H4 (cell line): ENCODE results near the gene GPD1. TPM values are rescaled to one million over a fixed set of nuclear protein-coding genes. Genes with fewer than 3 reads are reported as not detected.
"Not testable (repeated sequence)": the region's sequence is repeated elsewhere in the genome, so short reads cannot be mapped to it uniquely, and the experiment has no call there.

Source experiments
- DNase-seq: peaks from one replicate; pipeline ENCODE4 v3.0.0-alpha.2; 2015; ENCODE audit warnings: low spot score
- total RNA-seq: library from RNA; depleted of rRNA; stranded (reverse); fragments of >200 nt; shearing (Covaris generic); gene quantifications from 2 replicates; pipeline ENCODE4 v1.2.3, GENCODE V29; 2014

GPD1 gene
- total RNA-seq, 1 experiment from 2014 or later, result not detected

- no peak for DNase-seq
These were observed 30.1 kb upstream of the GPD1 start for GRCh38 chr12:50073712-50074111.

GRCh38 chr12:50074936-50075807, 28.6 kb upstream of the GPD1 start:
- DNase-seq, result peak; percentile 75

GRCh38 chr12:50075808-50076170, 28.0 kb upstream of the GPD1 start:
- DNase-seq, result no peak

DNA sequence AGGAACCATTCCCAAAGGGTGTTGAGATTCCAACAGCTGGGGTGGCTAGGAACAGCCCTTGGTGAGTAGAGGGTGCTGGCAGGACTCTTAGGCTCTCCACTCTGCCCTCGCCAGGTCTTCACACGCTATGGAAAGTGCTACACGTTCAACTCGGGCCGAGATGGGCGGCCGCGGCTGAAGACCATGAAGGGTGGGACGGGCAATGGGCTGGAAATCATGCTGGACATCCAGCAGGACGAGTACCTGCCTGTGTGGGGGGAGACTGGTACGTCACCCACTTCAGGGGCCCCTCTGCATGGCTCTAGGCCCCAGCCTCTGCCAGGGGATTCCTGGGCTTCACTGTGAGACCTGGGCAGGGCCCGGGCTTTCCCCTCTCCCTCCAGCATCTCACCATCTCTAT, 26.7 kb upstream of the GPD1 start:
- DNase-seq, result no peak

GRCh38 chr12:50078281-50078680, 25.5 kb upstream of the GPD1 start:
- DNase-seq, result no peak

- no peak for DNase-seq
These were observed 24.0 kb upstream of the GPD1 start for GRCh38 chr12:50079771-50080170.

GRCh38 chr12:50081096-50081808, 22.6 kb upstream of the GPD1 start:
- no peak for DNase-seq

DNA sequence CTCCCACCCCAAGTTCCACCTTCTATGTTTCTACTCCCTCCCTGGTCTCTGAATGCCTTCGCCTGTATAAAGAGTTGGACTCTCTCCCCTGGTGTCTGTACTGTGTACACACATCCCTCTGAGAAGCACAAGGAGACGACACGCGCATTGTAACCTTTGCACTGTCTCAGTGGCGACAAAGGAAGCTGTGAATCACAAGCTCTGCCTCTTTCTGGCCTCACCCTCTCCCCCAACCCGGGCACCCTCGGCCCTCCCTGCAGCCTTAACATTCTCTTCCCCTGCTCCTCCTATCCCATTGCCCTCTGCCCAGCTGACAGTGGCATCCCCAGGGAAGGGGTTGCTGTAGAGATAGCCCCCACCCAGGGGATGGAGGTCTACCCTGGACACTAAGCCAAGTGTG, 21.2 kb upstream of the GPD1 start:
- no peak for DNase-seq

DNA sequence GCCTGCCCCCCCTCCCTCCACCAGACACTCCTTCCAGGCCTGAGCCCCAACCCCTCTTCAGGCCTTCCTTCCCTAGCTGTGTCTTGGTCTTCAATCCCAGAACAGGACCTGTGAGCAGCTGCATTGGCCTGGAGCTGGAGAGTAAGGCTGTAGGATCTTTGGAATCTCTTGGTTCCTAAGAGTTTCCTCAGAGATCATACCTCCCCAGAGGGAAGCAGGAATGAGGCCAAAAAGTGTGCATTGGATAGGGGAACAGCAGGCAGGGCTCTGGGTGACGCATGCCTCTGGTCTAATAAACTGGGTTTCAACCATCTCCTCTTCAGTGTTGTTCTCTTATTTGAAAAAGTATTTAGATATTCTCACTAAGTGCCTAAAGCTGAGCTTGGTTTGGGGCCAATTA, 20.5 kb upstream of the GPD1 start:
- no peak for DNase-seq

DNA sequence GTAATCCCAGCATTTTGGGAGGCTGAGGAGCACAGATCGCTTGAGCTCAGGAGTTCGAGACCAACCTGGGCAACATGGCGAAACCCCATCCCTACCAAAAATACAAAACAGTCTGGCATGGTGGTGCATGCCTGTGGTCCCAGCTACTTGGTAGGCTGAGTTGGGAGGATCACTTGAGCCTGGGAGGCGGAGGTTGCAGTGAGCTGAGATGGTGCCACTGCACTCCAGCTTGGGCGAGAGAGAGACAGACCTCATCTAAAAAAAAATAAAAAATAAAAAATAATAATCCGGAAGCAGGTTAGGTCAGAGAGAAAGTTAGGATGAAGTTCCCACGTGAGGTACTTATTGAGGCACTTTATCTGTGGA, 19.4 kb upstream of the GPD1 start:
- not testable (repeated sequence) for DNase-seq

DNA sequence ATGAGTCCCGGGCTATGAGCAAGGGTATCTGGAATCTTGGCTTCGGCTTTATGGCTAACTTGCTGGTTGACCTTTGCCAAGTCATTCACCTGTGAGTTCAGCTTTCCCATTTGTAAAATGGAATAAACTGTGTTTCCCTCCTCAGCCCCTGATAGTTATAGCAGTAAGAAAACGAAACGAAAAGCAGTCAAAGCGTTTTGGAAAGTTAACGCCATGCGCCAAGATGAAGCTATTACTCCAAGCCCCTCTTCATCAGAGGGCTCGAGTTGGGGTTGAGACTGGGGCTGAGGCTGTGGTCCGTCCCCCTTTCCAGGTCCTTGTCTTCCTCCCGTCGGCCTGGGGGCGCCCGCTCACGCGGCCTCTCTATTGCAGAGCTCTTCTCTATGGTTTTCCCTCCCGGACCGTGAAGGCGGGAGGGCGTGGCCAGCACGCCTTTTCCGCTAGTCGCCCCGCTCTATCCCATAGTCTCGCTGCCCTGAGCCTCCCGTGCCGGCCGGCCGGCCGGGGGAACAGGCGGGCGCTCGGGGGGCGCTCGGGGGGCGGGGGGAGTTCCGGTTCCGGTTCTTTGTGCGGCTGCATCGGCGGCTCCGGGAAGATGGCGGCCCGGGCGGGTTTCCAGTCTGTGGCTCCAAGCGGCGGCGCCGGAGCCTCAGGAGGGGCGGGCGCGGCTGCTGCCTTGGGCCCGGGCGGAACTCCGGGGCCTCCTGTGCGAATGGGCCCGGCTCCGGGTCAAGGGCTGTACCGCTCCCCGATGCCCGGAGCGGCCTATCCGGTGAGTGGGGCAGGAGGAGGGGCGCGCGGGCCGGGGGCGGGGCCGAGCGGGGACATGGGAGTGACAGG, 18.8 kb upstream of the GPD1 start, which contains the start of gene SMARCD1:
Gene SMARCD1, plus strand, starts transcription at position 568 of the 840 bp plus-strand sequence. Its CDS starts 28 bp downstream, at position 596.
- peak; percentile 90 for DNase-seq

GRCh38 chr12:50085615-50086072, 18.2 kb upstream of the GPD1 start:
- no peak for DNase-seq

DNA sequence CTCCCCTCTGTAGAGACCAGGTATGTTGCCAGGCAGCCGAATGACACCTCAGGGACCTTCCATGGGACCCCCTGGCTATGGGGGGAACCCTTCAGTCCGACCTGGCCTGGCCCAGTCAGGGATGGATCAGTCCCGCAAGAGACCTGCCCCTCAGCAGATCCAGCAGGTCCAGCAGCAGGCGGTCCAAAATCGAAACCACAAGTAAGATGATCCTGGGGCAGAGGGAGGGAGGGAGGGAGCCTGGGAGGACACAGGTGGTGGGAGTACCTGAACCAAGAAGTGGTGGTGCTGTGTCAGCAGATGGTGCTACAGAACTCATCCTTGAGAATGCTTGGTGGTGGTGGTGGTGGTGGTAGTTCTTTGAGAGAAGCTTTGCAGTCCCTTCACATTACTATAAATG, 17.7 kb upstream of the GPD1 start:
- no peak for DNase-seq

DNA sequence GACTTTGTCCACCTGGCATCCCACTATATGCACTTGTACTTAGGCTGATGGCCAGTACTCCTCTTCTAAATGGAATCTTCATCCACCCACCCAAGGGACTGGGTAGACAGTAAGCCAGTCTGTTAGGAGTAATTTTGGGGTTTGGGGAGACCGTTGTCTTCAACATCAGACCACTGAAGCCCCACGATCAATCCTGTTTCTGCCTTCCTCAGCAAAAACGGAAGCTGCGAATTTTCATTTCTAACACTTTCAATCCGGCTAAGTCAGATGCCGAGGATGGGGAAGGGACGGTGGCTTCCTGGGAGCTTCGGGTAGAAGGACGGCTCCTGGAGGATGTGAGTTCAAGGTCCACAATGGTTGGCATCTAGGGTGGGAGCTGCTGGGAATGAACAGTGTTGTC, 16.7 kb upstream of the GPD1 start:
- no peak for DNase-seq

GRCh38 chr12:50087995-50088394, 15.8 kb upstream of the GPD1 start:
- no peak for DNase-seq

DNA sequence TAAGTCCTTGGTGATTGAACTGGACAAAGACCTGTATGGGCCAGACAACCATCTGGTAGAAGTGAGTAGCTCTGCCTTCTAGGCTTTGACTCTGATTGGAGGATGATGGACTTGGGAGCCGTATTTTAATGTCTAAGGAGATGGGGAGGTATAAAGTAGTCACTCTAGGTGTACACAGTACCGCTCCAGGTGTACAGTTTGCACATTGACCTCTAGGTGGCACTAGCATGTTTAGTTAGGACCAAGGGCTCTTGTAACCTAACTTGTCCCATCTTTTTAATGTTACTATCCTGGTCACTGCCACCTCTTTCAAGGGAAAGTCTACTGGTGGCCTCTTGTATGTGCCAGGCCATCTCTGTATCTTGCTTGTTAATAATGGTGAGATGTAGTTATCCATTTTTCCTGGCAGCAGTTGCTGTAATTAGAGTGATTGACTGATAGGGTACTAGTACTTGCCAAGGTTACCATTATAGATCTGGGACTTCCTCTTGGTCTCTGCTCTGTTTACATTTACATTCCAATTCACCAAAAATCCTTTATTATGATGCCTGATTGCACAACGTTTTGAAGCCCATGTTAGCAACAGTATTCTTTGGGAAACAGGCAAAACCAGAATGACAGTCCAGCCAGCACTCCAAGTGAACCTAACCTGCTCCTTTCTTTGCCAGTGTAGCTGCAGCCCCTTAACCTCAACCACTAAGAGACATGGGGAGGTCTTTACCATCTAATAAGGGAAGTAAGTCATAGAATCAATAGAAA, 15.1 kb upstream of the GPD1 start:
- DNase-seq, result peak; percentile 58

- DNase-seq, result no peak
These were observed 14.1 kb upstream of the GPD1 start for GRCh38 chr12:50089730-50090129.

- no peak for DNase-seq
These were observed 13.4 kb upstream of the GPD1 start for GRCh38 chr12:50090391-50090790.

DNA sequence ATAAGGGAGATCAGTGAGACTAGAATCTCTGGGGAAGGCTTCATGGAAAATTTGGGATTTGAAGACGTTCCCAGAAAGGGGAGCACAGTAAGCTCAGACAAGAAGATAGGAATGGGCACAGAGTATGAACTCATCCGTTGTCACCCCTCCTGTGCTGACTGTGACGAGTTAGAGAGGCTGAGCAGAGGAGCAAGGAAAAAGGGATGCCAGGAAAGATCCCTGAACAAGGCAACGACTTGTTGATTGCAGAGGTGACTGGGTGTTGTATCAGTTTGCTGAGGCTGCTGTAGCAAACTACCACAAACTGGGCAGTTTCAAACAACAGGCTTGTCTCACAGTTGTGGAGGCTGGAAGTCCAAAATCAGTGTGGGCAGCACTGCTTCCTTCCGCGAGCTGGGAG, 5.9 kb upstream of the GPD1 start:
- no peak for DNase-seq

- no peak for DNase-seq
These were observed 4.4 kb upstream of the GPD1 start for GRCh38 chr12:50099302-50100008.

GRCh38 chr12:50100561-50100960, 3.2 kb upstream of the GPD1 start:
- DNase-seq, result no peak
